Adrenal gland (tissue), 12 donors: Measurements from ENCODE around the gene TBCEL. TPM values are rescaled to one million over a fixed set of nuclear protein-coding genes. Genes with fewer than 3 reads are reported as not detected.
A peak's percentile ranks its signal among the peaks of the same experiment; 100 is the strongest.

Experiments used
- DNase-seq, 7 donors: peaks; one replicate each; pipeline ENCODE4 v3.0.0-alpha.2; 2019 to 2020
- H3K27ac ChIP-seq, 5 donors: fragments of 200-600 bp; sonication (generic) in 4 of 5; 1 replicate in 3 of 5; 2 replicates in 2 of 5; pipeline versions ENCODE4 v1.5.1 to v1.8.0; 2016 to 2020; ENCODE audit warnings: mild to moderate bottlenecking in 1 of 5
- H3K27me3 ChIP-seq: fragments of 200-600 bp; 2 replicates; pipeline ENCODE4 v1.8.0; 2021
- H3K36me3 ChIP-seq, 2 donors: fragments of 200-600 bp; replicated peaks in 1 of 2; 1 replicate in 1 of 2; 2 replicates in 1 of 2; pipeline versions ENCODE4 v1.5.1 to v1.8.0; 2018 to 2022
- H3K4me1 ChIP-seq, 2 donors: fragments of 200-600 bp; replicated peaks in 1 of 2; 1 replicate in 1 of 2; 2 replicates in 1 of 2; pipeline versions ENCODE4 v1.5.1 to v1.8.0; 2018 to 2021
- H3K4me3 ChIP-seq, 4 donors: fragments of 200-600 bp; sonication (generic) in 3 of 4; one replicate each; pipeline ENCODE4 v1.5.1; 2016 to 2018
- H3K9me3 ChIP-seq, 3 donors: fragments of 200-600 bp; sonication (generic) in 1 of 3; replicated peaks in 1 of 3; 1 replicate in 2 of 3; 2 replicates in 1 of 3; pipeline versions ENCODE4 v1.5.1 to v1.8.0; 2016 to 2021
- POLR2A ChIP-seq, 2 donors: fragments of 450-650 bp; IDR thresholded peaks; one replicate each; pipeline ENCODE4 v1.6.1; 2017; ENCODE audit warnings: antibody characterized with exemption in 2 of 2, mild to moderate bottlenecking in 2 of 2, moderate library complexity in 1 of 2
- WGBS, 4 donors: extraction: QIAGEN DNeasy Blood & Tissue Kit in 2 of 4; methylation state at CpG; one replicate each; pipeline versions ENCODE4 v1.1.5 to v1.1.7; 2013 to 2017; 5-methylcytosine and 5-hydroxymethylcytosine counted together
- intact Hi-C, 2 donors: fragments of 100-400 bp; cut with DNase I; formaldehyde crosslinking; loops; one replicate each; pipeline versions ENCODE4 v1.14.1 to v1.15.0; 2022 to 2023
- polyA plus RNA-seq, 3 donors: library from polyadenylated mRNA; stranded (reverse); fragments of 200-250 nt in 2 of 3; fragments of 350-450 nt in 1 of 3; fragmentation: Illumina TruSeq in 1 of 3; extraction: RNeasy Lipid Tissue Mini Kit (QIAGEN cat#74804) in 1 of 3; gene quantifications; one replicate each; pipeline ENCODE4 v1.2.3, GENCODE V29; 2013 to 2014
- total RNA-seq, 9 donors: library from RNA; depleted of rRNA in 4 of 9; stranded (reverse); fragments of >200 nt in 4 of 9; fragments of 120-200 nt in 1 of 9; fragmentation: NEBNext Ultra II Directional in 1 of 9; extraction: Animal tissue kit (Norgen Biotek cat#: 25700) in 1 of 9; gene quantifications; one replicate each; pipeline versions ENCODE4 v1.1.0 to v1.2.4, GENCODE V29; 2013 to 2023
- TF ChIP-seq, protein P1 (sequence below), 6 experiments: fragments of 450-650 bp in 4 of 6; fragments of 200-600 bp in 2 of 6; sonication (generic) in 1 of 6; IDR thresholded peaks; 1 replicate in 5 of 6; 2 replicates in 1 of 6; pipeline versions ENCODE4 v1.5.1 to v1.8.0; 2016 to 2021; ENCODE audit warnings: antibody characterized with exemption in 6 of 6, mild to moderate bottlenecking in 2 of 6, moderate library complexity in 1 of 6
- donor health status: healthy with polysubstance abuse.
- donor health status: Bipolar disorder and iron deficiency.
- donor health status: DM: yes; HTN: yes; CAD: no.
- donor health status: DM: no; HTN: no; CAD: no.
- donor health status: DM: no; HTN: no; CAD: no.
- donor health status: DM: yes; HTN: yes; CAD: no.

TBCEL gene
- total and polyA plus RNA-seq, 12 donors: 4.0 to 32.2 (median 20.9) TPM

GRCh38 chr11:121063728-121064127 lies 39.8 kb downstream of the TBCEL start:
- intact Hi-C loops: no loop called here
- no peak for TF ChIP-seq POLR2A (IDR thresholded peaks at IDR 0.05)
- TF ChIP-seq, protein P1, sequence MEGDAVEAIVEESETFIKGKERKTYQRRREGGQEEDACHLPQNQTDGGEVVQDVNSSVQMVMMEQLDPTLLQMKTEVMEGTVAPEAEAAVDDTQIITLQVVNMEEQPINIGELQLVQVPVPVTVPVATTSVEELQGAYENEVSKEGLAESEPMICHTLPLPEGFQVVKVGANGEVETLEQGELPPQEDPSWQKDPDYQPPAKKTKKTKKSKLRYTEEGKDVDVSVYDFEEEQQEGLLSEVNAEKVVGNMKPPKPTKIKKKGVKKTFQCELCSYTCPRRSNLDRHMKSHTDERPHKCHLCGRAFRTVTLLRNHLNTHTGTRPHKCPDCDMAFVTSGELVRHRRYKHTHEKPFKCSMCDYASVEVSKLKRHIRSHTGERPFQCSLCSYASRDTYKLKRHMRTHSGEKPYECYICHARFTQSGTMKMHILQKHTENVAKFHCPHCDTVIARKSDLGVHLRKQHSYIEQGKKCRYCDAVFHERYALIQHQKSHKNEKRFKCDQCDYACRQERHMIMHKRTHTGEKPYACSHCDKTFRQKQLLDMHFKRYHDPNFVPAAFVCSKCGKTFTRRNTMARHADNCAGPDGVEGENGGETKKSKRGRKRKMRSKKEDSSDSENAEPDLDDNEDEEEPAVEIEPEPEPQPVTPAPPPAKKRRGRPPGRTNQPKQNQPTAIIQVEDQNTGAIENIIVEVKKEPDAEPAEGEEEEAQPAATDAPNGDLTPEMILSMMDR (IDR thresholded peaks at IDR 0.05): peak in 3 of 6 experiments; percentile 27 to 39 (median 27)
- peaks cover 0 to 6% of the 10 kb centered on the region in 2 donors for H3K36me3 ChIP-seq

DNA sequence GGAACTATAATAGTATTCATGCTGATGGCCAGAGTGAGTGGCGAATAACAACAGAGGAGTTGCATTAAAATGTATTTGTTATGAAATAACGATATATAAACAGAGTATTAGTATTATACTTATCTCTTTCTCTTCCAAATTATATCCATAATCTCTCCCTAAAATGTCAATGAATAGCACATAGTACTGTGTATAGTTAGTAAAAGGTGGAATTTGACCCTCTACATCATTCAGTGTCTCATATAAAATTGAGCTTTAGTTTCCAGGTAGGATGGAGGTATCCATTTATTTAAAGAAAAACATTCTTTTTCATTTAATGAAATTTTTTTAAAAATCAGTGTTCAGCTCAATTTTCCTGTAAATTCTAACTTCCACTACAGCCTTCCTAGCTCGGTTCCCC lies 42.7 kb downstream of the TBCEL start:
- Histone ChIP-seq H3K4me3 (no peak overlapping the region), H3K36me3 (no peaks in the 10 kb centered on the region), H3K4me1 (peaks cover 0 to 8% of the 10 kb centered on the region in 2 donors), H3K27ac (no peak overlapping the region), H3K9me3 (no peaks in the 10 kb centered on the region), H3K27me3 (no peaks in the 10 kb centered on the region)
- intact Hi-C loops: no loop called here
- TF ChIP-seq POLR2A (IDR thresholded peaks at IDR 0.05): no peak
- TF ChIP-seq, protein P1 (IDR thresholded peaks at IDR 0.05): no peak
- 95 to 97% (median 95%) methylated on average over 3 of the region's 3 CpGs for WGBS, 4 donors
- DNase-seq: no peak

More at GRCh38 chr11:121063728-121064127, 39.8 kb downstream of the TBCEL start:
- no peaks in the 10 kb centered on the region for H3K4me1 ChIP-seq
- no peaks in the 10 kb centered on the region for H3K27me3 ChIP-seq
- no peak for DNase-seq
- H3K4me3 ChIP-seq: no peak overlapping the region
- no peak overlapping the region for H3K27ac ChIP-seq
- WGBS, 4 donors: 91 to 98% (median 93%) methylated on average over 2 of the region's 2 CpGs
- H3K9me3 ChIP-seq: no peaks in the 10 kb centered on the region

DNA sequence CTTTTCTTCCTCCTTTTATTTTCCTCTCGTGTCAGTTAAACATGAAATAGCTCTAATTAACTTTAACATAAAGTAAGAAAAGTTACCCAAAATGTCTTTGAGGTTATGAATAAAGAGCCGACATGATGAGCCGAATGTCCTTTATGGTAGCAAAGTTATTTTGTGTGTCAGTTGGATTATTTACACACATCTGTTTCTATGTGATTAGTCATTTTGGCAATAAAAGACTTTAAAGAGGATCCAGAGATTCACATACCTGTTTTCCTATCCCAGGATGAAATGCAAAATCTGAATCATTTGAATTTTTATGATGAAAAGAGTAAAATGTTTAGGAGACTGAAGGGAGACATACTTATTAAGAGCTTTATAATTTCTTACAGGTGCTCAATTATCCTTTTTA lies 43.1 kb downstream of the TBCEL start:
- DNase-seq: no peak
- H3K9me3 ChIP-seq: no peaks in the 10 kb centered on the region
- H3K4me1 ChIP-seq: peaks cover 0 to 12% of the 10 kb centered on the region in 2 donors
- intact Hi-C loops: no loop called here
- WGBS, 4 donors: 92 to 94% (median 93%) methylated on average over 3 of the region's 3 CpGs
- H3K4me3 ChIP-seq: no peak overlapping the region
- H3K27ac ChIP-seq: no peak overlapping the region
- no peak for TF ChIP-seq POLR2A (IDR thresholded peaks at IDR 0.05)
- TF ChIP-seq, protein P1 (IDR thresholded peaks at IDR 0.05): no peak
- no peaks in the 10 kb centered on the region for H3K27me3 ChIP-seq
- no peaks in the 10 kb centered on the region for H3K36me3 ChIP-seq

- Histone ChIP-seq H3K27me3 (no peaks in the 10 kb centered on the region), H3K9me3 (no peaks in the 10 kb centered on the region), H3K36me3 (no peaks in the 10 kb centered on the region), H3K4me3 (no peak overlapping the region), H3K4me1 (peaks cover 0 to 16% of the 10 kb centered on the region in 2 donors), H3K27ac (no peak overlapping the region)
- intact Hi-C loops: no loop called here
- 78 to 94% (median 88%) methylated on average over 2 of the region's 2 CpGs for WGBS, 4 donors
- TF ChIP-seq POLR2A (IDR thresholded peaks at IDR 0.05): no peak
- TF ChIP-seq, protein P1 (IDR thresholded peaks at IDR 0.05): no peak
- DNase-seq: no peak
Measured at GRCh38 chr11:121067453-121067852, 43.6 kb downstream of the TBCEL start.
